Activated CD4-positive, CD25-positive, alpha-beta regulatory T cell treated with anti-CD3 and anti-CD28 coated beads, Interleukin-2, amount 50 U/mL, for 16 hours (primary cell): ENCODE measurements around the gene ZPLD1.

Experiments
- DNase-seq: peaks from one replicate; pipeline ENCODE4 v3.0.0-alpha.2; 2020; ENCODE audit warnings: low read depth, low spot score

The ZPLD1 gene

DNA sequence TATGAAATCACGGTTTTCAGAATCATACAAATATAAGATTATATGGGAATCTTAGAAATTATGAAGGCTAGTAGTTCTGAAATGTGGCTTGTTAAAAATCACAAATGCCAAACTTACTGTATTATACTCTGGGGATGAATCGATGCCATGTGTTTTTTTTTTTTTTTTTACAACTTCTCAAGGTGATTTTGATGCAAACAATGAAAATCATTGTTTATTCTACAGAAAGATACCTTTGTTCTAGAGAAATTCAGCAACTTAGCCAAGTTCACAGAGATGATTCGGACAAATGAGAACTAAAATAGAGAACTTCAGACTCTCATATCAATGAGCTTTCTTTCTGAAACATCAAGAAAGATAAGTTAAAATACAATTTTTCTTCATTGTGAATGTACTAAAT lies 92.0 kb downstream of the ZPLD1 start:
- no peak for DNase-seq

DNA sequence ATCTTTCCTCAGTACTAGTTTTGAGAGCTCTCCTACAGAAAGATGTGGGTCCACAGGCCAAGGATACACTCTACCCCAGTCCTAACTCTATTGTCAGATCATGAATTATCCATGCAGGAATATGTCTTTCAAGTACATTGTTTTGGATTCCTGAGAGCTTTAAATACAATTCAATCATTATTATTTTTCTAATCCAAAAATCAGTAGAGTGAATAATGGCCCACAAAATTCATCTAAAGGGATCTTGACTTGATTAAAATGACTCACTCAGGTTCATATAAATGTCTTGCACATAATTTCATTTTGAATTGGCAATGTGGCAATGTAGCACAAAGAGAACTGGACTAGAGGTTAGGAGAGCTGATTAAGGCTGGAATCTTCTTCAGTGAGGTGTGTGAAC lies 93.9 kb downstream of the ZPLD1 start:
- DNase-seq: no peak
